NCI-H146 treated with DMSO at 0.1 percent for 48 hours (cell line): ENCODE measurements around the gene ZNF619.
A peak's percentile ranks its signal among the peaks of the same experiment; 100 is the strongest.
"Not testable (repeated sequence)": the region's sequence is repeated elsewhere in the genome, so short reads cannot be mapped to it uniquely, and the experiment has no call there.

ENCODE experiments used
- DNase-seq: peaks from one replicate; lab custom pipeline; 2025; ENCODE audit not compliant: unreplicated experiment; lab: John Stamatoyannopoulos, UW

Gene ZNF619

DNA sequence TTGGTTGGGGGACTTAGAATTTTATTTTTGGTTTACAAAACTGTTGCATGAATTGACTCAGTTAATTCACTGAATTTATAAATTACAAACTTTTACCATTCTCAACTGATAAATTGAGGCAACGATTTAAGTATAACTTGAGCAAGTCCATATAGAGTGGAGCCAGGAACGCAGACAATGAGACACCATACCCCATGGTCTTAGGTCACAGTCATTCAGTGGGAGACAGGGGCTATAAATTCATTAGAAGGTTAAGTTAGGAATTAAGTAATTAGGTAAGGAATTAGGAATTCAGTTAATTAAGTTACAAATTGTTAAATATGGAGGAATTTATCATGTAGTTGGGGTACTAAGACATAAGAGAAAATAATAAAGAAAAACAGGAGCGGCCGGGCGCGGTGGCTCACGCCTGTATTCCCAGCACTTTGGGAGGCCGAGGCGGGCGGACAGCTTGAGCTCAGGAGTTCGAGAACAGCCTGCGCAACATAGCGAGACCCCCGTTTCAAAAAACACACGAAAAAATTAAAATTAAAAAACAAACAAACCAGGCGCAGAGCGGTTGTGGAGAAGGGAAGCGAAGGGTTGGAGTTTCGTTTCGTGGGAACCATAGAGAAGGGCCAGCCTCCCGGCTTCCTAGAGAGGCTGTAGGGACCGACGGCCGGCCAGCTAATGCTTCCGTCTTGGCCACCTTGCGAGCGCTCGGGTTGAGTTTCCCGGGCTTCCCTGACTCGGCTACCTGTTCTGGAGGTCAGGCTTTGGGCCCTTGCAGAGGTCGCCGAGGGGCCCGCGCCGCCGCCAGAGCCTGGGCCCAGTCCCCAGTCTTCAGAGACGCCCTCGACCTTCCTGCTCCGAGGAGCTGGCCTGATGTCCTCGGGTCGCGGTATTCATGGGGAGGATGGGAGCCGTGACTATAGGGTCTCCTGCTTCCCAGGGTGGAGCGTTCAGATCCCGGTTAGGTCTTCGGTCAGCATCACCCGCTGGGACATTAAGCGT, at the start of gene ZNF619:
TSS of gene ZNF619 (plus strand) at position 645 of the 993 bp plus-strand sequence. CDS start 858 bp downstream, outside the sequence.
- peak; percentile 11 for DNase-seq

DNA sequence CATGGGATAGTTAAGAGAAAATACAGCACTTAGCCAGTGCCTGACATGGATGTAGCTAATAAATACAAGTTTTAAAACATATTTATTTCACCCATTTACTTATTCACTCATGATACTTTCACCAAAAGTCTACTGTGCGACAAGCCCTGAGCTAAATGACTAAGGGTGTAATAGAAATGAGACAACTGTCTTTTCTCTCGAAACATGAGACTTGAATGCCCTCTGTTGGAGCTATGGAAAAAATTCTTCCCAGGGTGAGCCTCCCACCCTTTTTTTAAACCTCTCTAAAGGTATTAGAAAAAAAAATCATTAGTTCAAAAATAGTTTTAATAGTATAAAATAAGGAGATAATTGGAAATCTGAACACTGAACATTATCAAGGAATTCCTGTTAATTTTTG, 44.1 kb upstream of the ZNF619 start:
- no peak for DNase-seq

DNA sequence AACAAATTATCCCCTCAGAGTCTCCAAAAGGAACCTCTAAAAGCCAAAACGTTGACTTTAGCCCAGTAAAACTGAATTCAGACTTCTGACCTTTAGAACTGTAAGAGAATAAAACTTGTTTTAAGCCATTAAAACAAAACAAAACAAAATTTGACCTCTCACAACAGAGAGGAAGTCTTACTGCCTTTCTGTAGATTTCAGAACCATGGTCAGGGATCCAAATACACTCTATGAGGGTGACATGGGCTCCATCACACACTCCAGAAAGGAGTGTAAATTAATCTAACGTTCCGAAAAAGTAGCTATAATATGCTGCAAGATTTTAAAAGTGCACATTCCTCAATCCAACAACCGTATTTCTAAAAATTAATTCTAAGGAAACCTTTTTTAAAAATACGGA, 39.0 kb upstream of the ZNF619 start:
- DNase-seq, result no peak

DNA sequence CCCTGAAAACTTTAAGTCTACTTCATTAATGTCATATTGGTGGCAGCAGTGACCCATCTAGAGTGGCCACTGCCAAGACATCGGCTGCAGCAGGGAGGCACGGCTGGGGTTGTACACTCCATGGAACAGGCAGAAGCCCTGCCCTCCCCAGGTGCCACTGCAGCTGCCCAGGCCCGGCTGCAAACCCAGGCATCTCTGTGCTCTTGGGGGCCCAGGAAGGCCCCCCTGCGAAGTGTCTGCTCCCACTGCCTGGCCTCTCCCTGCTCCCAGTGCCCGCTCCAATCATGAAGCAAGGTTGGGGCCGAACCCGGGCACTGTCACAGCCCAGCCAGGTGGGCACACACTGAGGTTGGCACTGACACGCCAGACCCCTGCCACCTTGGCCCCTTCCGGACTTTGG, 31.9 kb upstream of the ZNF619 start:
- no peak for DNase-seq

DNA sequence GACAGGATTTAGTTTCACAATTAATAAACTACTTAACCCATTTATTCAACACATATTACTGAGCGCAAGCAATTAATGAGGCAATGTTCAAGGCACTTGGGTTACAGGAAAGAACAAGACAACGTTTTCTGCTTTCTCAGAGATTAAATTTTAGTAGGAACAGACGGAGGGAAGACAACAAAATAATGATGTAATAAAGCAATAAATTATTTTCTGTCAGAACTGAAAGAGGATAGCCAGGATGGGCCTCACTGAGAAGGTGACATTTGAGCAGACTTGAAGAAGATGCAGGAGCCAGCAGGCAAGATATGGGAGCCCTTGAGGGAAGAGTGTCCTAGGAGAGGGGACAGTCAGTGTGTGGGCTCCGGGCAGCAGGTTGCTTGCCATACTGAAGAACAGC, 31.0 kb upstream of the ZNF619 start:
- DNase-seq, result no peak

DNA sequence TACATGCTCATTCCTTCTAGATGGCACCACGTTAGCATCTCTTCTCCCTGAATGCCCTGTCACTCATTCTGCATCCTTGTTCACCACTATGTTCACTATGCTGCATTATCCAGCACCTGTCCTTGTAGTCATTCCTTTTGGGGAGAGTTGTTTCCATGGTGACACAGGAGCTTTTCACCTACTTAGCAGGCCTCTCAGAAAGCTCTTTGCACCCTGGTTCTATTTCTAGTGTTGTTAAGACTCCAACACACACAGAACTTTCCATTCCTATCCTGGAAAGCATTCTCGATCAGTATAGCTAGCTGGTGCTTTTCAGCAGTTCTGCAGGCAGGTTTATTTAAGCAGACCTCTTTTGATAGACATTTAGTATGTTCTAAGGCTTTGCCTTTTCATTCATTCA, 26.5 kb upstream of the ZNF619 start:
- DNase-seq, result no peak

DNA sequence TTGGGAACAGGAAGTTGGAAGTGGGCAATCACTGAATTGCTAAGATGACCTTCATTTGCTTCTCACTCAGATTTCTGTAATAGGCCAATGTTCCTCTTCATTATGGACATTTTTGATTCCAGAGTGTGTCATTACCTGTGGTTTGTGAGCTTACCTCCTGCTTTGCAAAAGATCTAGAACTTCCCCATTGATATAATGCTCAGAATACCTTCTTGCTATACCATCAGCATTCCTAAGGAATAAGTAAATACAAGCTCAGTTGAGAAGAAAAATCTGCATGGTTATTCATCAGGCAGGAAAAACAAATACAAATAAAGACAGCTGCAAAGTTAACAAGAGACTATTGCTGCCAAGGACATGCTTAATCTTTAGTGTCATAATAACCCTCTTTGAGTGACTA, 25.4 kb upstream of the ZNF619 start:
- DNase-seq, result no peak

DNA sequence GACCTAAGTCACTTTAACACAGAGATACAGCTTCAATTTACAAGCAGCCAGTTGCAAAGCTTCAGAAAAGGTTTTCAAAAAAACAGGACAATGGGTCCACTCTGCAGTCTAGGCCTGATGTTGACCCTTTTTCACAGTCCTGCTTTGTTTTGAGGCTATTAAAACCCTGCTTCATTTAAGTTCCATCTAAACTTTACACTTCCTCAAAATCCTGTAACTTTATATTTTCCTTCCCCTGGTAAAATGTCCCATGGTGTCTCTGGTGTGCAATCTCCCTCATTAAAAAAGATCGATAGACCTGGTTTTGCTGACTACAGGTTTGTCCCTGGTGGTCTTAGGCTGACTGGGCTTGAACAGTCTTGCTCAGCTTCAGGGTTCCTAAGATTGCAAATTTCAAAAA, 24.9 kb upstream of the ZNF619 start:
- DNase-seq, result no peak

DNA sequence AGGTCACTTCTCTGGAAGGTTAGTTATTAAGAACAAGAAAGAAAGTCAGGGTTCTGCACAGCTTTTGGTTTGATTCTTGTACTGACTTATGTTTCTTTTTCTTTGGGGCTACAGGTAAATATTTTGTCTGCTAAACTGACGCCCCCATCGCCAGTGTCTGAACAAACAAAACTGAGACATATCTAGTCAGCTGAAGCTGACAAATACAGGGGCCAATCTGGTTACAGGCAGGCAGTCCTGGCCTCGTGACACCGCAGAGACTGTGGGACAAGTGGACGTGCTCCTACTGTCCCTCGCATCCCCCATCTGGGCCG, 24.4 kb upstream of the ZNF619 start:
- DNase-seq, result no peak

DNA sequence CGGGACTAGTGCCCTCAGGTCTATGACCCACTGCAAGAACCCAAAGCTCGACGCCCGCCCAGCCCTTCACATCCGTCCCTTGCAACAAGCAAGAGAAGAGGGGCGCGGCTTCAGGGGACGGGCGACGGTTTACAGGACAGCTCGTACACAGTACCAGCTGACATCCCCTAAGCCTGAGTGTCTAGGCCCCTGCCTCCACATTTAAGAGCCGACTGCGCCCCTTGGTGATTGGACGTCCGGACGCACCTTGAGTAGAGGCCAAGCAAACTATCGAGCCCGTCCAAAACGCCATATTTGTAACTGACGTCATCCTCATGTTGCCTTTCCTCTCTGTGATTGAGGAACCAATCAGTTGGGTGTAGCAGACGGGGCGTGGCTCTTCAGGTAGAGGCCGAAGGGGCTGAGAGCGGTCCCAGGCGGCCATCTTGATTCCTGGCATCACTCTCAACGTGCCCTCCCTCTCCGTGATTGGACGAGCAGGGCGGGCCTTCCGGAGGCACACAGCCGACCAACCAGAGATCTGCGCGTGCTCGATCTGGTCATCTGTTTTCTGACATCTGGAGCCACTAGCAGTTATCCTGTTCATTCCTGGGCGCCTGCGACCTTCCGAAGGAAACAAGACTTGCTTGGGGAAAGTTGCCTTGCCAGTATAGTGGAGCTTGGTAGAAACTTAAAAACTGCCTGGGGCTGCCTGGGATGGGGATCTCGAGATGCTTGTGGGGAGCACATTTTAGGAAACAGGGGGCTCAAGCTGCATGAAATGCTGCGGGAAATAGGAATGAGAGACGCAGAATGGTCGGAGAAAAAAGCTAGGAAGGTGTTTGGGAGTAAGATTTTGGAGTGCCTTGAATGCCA, 23.8 kb upstream of the ZNF619 start:
- peak; percentile 92 for DNase-seq

DNA sequence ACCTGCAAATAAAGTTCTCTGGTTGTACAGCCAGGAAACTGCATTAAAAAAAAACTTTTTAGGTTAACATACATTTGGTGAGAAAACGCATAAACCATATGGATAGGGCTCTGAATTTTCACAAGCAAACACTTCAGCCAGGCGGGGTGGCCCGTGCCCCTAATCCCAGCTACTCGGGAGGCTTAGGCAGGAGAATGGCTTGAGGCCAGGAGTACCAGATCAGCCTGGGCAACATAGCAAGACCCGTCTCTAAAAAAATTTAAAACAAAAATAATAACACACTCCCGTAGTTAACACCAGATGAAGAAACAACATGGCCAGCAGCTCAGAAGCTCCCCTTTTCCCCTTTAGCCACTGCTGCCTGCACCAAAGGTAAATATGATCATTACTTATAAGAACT, 23.0 kb upstream of the ZNF619 start:
- DNase-seq, result no peak

DNA sequence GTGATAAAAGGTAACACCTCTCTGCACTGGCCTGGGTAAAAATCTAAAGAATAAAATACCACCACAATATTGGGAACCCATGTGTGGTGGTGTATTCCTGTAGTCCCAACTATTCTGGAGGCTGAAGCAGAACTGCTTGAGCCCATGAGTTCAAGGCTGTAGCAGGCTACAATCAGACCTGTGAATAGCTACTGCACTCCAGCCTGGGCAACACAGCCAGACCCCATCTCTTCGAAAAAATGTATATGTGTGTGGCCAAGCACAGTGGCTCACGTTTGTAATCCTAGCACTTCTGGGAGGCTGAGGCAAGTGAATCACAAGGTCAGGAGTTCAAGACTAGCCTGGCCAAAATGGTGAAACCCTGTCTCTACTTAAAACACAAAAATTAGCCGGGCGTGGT, 21.6 kb upstream of the ZNF619 start:
- no peak for DNase-seq

DNA sequence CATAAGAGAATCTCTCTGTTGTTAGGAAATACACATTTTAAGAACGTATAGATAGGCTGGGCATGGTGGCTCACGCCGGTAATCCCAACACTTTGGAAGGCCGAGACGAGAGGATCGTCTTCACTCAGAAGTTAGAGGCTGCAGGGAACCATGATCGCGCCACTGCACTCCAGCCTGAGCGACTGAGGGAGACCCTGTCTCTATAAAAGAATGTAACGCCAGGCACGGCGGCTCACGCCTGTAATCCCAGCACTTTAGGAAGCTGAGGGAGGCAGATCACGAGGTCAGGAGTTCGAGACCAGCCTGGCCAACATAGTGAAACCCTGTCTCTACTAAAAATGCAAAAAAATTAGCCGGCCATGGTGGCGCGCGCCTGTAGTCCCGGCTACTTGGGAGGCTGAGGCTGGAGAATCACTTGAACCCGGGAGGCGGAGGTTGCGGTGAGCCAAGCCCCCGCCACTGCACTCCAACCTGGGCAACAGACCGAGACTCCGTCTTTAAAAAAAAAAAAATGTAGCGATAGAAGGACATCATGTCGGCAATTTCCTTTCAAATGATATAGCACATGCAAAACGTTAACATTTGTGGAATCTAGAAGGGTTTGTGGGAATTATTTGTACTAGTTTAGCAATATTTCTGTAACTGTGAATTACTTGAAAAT, 20.5 kb upstream of the ZNF619 start:
- DNase-seq, result no peak

DNA sequence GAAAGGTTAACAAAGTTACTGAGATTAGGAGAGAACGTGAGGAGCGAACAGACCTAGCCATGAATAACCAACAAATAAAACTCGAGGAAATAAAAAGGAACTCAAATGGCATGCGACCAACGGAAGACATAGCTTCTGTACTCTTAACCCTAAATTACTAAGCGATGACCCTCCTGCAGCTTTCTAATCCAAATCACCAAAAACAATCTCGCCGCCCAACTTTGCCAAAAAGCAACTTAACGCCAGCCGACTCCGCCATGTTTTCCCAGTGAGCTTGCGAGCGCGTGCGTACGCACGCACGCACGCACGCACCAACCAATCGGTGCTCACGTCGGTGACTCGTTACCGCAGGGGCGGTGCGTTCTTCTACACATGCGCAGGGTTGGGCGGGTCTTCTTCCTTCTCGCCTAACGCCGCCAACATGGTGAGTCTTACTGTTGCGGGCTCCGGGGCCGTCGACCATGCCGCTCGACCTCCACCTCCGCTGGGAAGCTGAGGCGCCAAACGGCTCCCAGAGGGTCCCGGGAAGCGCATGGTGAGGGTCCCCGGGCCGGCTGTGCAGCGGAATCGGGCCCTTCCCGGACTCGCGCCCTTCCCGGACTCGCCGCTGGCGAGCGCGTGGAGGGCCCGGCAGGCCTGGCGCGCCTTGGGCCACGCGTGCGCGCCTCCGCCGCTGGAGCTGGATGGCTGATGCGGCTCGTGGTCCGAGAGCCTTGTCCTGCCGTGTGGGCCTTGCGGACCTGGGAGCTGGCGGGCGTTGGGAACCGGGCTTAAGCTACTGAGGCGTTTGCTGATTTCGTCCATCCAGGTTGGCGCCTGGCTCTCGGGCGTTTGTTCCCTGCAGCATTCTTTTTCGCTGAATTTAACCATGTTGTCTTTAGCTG, 19.7 kb upstream of the ZNF619 start, which contains the start of gene RPL14:
TSS of gene RPL14 (plus strand) at position 400 of the 884 bp plus-strand sequence. CDS start at position 533, 133 bp downstream.
- peak; percentile 53 for DNase-seq

DNA sequence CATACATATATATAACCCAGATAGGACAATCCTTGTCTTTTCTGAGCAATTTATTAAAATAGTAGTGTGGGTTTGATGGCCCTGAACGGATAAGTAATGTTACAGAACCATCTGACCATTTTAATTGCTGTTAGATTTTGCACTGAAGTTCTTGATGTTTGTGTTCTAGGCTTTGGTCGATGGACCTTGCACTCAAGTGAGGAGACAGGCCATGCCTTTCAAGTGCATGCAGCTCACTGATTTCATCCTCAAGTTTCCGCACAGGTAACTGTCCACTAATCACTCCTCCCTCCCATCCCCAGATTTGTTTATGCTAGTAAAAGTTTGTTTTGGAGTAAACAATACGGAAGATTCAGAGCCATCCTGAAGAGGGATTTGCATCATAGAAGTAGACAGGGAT, 18.4 kb upstream of the ZNF619 start:
- DNase-seq, result no peak

DNA sequence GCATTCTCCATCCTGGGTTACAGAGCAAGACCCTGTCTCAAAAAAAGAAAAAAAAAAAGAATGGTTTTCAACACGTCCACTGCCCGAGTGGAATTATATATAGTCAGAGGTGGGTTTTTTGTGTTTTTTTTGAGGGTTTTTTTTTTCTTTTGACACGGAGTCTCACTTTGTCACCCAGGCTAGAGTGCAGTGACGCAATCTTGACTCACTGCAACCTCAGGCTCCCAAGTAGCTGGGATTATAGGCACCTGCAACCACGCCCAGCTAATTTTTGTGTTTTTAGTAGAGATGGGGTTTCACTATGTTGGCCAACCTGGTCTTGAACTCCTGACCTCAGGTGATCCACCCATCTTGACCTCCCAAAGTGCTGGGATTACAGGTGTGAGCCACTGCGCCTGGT, 16.4 kb upstream of the ZNF619 start:
- DNase-seq, result not testable (repeated sequence)

DNA sequence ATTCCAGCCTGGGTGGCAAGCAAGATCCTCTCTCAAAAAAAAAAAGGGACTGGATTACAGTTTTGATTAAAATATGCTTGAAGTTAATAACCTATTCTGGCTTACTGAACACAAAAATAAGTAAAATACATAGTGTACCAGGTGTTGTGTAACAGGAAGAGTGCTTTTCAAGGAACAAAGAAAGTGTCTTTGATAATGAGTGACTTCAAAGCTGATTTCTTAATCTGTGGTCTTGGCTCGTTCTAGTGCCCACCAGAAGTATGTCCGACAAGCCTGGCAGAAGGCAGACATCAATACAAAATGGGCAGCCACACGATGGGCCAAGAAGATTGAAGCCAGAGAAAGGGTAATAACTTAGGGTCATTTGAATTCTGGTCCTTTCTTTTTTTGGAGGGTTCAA, 15.8 kb upstream of the ZNF619 start:
- DNase-seq, result no peak

DNA sequence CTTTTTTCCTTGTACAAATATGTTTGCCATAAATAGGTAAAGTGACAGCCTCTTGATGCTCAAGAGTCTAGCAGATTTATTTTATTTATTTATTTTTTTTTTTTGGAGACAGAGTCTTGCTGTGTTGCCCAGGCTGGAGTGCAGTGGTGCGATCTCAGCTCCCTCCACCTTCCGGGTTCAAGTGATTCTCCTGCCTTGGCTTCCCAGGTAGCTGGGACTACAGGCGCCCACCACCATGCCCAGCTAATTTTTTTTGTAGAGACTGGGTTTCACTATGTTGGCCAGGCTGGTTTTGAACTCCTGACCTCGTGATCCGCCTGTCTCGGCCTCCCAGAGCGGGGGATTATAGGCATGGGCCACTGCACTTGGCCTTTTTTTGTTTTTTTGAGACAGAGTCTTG, 14.1 kb upstream of the ZNF619 start:
- not testable (repeated sequence) for DNase-seq

DNA sequence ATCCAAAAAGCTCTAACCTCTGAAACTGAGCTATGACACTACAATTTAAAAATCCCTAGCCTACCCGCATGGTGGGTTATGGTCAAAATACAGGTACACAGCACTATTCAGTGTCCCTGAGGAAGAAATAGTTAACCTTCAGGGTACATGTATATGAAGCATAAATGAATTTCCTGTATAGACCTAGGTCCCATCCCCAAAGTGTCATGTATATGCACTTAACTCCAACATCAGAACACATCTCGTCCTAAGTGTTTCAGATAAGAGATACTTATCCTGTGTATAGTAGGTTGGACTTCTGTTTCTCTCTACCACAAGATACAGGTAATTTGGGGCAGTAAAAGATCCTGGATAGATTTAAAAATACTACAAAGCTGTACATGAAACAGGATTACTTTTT, 13.3 kb upstream of the ZNF619 start:
- DNase-seq, result no peak

DNA sequence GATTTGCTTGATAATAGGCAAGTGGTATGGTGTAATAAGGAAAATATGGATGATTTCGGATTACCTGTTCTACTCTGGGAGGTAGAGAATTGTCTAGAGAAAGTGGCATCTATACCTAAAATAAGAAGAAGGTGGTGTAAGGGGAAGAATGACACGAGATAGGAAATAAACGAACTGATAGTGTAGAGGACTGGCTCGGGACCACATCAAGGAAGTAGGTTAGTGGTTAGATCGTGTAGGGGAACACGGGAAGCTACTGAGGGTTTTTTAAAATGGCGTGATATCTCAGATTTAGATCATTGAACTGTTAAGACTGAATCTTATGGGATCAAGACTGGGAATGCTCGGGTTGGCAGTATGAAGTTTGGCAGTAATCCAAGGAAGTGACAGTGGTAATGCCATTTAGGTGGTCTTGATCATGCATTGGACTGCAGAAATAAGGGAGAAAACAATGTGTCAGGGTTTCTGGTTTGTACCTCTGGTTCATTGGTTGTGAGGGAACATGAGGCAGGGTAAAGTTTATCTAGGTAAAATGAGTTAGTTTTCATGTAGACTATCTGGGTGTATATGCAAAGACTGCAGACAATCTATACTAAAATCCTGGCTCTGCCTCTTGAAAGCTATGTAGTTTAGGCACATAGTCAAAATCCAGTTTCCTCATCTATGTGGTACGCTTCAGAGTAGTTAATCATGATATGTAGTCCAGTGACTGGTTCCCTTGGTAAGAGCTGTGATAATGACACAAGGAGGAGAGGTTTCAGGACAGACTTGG, 12.4 kb upstream of the ZNF619 start:
- no peak for DNase-seq
